Panc1 (cell line): Measurements from ENCODE around the gene PLEKHG1. TPM values are rescaled to one million over a fixed set of nuclear protein-coding genes. Genes with fewer than 3 reads are reported as not detected.

Experiments used
- ATAC-seq: fragments of 200-7000 bp; cut with Tn5 transposase; 2 replicates; pipeline ENCODE4 v1.9.1; 2020; ENCODE audit warnings: mild to moderate bottlenecking, moderate library complexity
- BruUV-seq: library from RNA; stranded (reverse); fragments of 400-500 nt; replicated peaks from 2 replicates; lab custom pipeline; 2021; lab: Mats Ljungman, UMichigan
- CTCF ChIA-PET: fragments of 300-600 bp; sonication (Branson Sonifier 250); formaldehyde crosslinking; loops from one replicate; lab custom pipeline; 2022; ENCODE audit warnings: antibody characterized with exemption; lab: Charles Lee
- POLR2A ChIA-PET: fragments of 300-600 bp; sonication (Branson Sonifier 250); formaldehyde crosslinking; loops from one replicate; lab custom pipeline; 2022; ENCODE audit warnings: antibody characterized with exemption; lab: Charles Lee
- DNase-seq: peaks from one replicate; pipeline ENCODE4 v3.0.0-alpha.2; 2010; ENCODE audit warnings: low read depth, low spot score
- H3K27ac ChIP-seq: 2 replicates; pipeline ENCODE4 v1.5.1; 2011; ENCODE audit warnings: mild to moderate bottlenecking, low read length, inconsistent platforms
- H3K27me3 ChIP-seq: fragments of 200-500 bp; sonication (Bioruptor generic); 2 replicates; pipeline ENCODE4 v1.6.0; 2014; ENCODE audit warnings: low read length, inconsistent platforms; ENCODE audit not compliant: control insufficient read depth, insufficient read depth
- H3K36me3 ChIP-seq: fragments of 200-500 bp; sonication (Bioruptor generic); 2 replicates; pipeline ENCODE4 v1.5.1; 2014; ENCODE audit warnings: inconsistent platforms, mild to moderate bottlenecking, low read length, moderate library complexity; ENCODE audit not compliant: control insufficient read depth, insufficient read depth
- H3K4me1 ChIP-seq: 2 replicates; pipeline ENCODE4 v1.5.1; 2011; ENCODE audit warnings: inconsistent platforms, mild to moderate bottlenecking, low read length, moderate library complexity; ENCODE audit not compliant: control insufficient read depth, insufficient read depth
- H3K4me3 ChIP-seq, 2 experiments: 2 replicates each; pipeline ENCODE4 v1.5.1; 2011 to 2012; ENCODE audit warnings: low read depth in 2 of 2, low read length in 2 of 2, mild to moderate bottlenecking in 2 of 2, inconsistent platforms in 1 of 2, moderate library complexity in 1 of 2
- H3K9me3 ChIP-seq: fragments of 200-500 bp; sonication (Bioruptor generic); 2 replicates; pipeline ENCODE4 v1.5.1; 2014; ENCODE audit warnings: low read depth, mild to moderate bottlenecking, inconsistent platforms, low read length, moderate library complexity; ENCODE audit not compliant: control insufficient read depth, insufficient read depth
- POLR2AphosphoS5 ChIP-seq: IDR thresholded peaks from 2 replicates; pipeline ENCODE4 v1.6.1; 2012; ENCODE audit warnings: mild to moderate bottlenecking, low read depth, low read length, moderate library complexity
- REST ChIP-seq, 2 experiments: IDR thresholded peaks; 2 replicates each; pipeline ENCODE4 v1.6.1; 2011 to 2012; ENCODE audit warnings: low read depth in 2 of 2, control low read depth in 1 of 2, low read length in 1 of 2, mild to moderate bottlenecking in 1 of 2, moderate library complexity in 1 of 2; ENCODE audit not compliant: insufficient read depth in 1 of 2
- SIN3A ChIP-seq: IDR thresholded peaks from 2 replicates; pipeline ENCODE4 v1.6.1; 2012; ENCODE audit warnings: low read depth, mild to moderate bottlenecking, low read length, moderate library complexity, borderline replicate concordance; ENCODE audit not compliant: insufficient read depth
- TCF7L2 ChIP-seq: IDR thresholded peaks from 2 replicates; pipeline ENCODE4 v1.6.1; 2011; ENCODE audit warnings: mild to moderate bottlenecking, low read depth, low read length, inconsistent platforms
- in situ Hi-C: cut with HindIII; loops from 2 replicates; pipeline ENCODE4 v1.10.0; 2016; ENCODE audit warnings: low sequenced_read_pairs, low pct_unique_long_range_greater_than_20kb
- intact Hi-C: fragments of 100-400 bp; cut with micrococcal nuclease; formaldehyde crosslinking; loops from one replicate; pipeline ENCODE4 v1.10.0; 2022; ENCODE audit not compliant: unreplicated experiment
- total RNA-seq: library from RNA; stranded (reverse); gene quantifications from one replicate; pipeline ENCODE4 v1.2.1, GENCODE V29; 2021; ENCODE audit not compliant: unreplicated experiment
- TF ChIP-seq, protein P1 (sequence below): fragments of 450-650 bp; IDR thresholded peaks from 2 replicates; pipeline ENCODE4 v1.5.1; 2017; ENCODE audit warnings: mild to moderate bottlenecking

The PLEKHG1 gene
- total RNA-seq, 1 experiment from 2014 or later: 4.0 TPM

- TF ChIP-seq SIN3A: no peak
- TF ChIP-seq, protein P1, sequence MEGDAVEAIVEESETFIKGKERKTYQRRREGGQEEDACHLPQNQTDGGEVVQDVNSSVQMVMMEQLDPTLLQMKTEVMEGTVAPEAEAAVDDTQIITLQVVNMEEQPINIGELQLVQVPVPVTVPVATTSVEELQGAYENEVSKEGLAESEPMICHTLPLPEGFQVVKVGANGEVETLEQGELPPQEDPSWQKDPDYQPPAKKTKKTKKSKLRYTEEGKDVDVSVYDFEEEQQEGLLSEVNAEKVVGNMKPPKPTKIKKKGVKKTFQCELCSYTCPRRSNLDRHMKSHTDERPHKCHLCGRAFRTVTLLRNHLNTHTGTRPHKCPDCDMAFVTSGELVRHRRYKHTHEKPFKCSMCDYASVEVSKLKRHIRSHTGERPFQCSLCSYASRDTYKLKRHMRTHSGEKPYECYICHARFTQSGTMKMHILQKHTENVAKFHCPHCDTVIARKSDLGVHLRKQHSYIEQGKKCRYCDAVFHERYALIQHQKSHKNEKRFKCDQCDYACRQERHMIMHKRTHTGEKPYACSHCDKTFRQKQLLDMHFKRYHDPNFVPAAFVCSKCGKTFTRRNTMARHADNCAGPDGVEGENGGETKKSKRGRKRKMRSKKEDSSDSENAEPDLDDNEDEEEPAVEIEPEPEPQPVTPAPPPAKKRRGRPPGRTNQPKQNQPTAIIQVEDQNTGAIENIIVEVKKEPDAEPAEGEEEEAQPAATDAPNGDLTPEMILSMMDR: no peak
- TF ChIP-seq TCF7L2: no peak
- no peak for TF ChIP-seq POLR2AphosphoS5
- no peak for TF ChIP-seq REST (IDR thresholded peaks at IDR 0.05; ENCODE audit: insufficient read depth in 1 of 2, low read depth in 2 of 2, low read length in 1 of 2)
- Histone ChIP-seq H3K36me3 (no peaks in the 10 kb centered on the region), H3K4me1 (no peaks in the 10 kb centered on the region; the same call in 1 of the 2 replicates), H3K27ac (no peak overlapping the region), H3K9me3 (no peaks in the 10 kb centered on the region), H3K4me3 (no peak overlapping the region), H3K27me3 (no peaks in the 10 kb centered on the region)
- ATAC-seq: no peak
- intact Hi-C loops (no loop called here), in situ Hi-C loops (no loop called here)
- no TSS peak for BruUV-seq
- ChIA-PET POLR2A (no interaction called here), CTCF (no interaction called here)
- no peak for DNase-seq
Observed at GRCh38 chr6:150620244-150620643, 20.6 kb downstream of the PLEKHG1 start.

DNA sequence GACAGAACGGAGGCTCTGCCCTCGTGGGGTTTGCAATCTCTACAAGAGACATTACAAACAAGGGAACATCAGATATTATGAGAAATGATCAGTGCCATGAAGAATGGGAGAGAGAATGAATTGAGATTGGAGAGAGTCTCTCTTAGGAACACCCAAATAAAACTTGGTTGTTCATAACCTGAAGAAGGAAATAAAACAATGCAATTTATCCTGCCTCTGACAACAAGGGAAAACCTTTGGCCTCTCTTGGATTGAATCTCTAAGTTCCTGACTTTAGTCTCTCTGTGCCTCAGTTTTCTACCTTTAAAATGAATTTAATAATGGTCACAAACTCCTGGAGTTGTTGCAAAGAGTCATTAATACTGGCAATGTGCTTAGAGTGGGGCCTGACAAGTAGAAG lies 21.1 kb downstream of the PLEKHG1 start:
- CTCF ChIA-PET: no interaction called here
- in situ Hi-C loops: no loop called here
- POLR2A ChIA-PET: no interaction called here
- H3K4me3 ChIP-seq: no peak overlapping the region
- DNase-seq: no peak
- H3K36me3 ChIP-seq: no peaks in the 10 kb centered on the region
- no peak for ATAC-seq
- intact Hi-C loops: no loop called here
- no peaks in the 10 kb centered on the region; the same call in 1 of the 2 replicates for H3K4me1 ChIP-seq
- no TSS peak for BruUV-seq
- H3K9me3 ChIP-seq: no peaks in the 10 kb centered on the region
- H3K27ac ChIP-seq: no peak overlapping the region
- TF ChIP-seq POLR2AphosphoS5 (no peak), REST (IDR thresholded peaks at IDR 0.05; ENCODE audit: insufficient read depth in 1 of 2, low read depth in 2 of 2, low read length in 1 of 2) (no peak), SIN3A (no peak), TCF7L2 (no peak)
- TF ChIP-seq, protein P1: no peak
- no peaks in the 10 kb centered on the region for H3K27me3 ChIP-seq
